ENCODE measurements around the gene PHF23. TPM values are rescaled to one million over a fixed set of nuclear protein-coding genes. Genes with fewer than 3 reads are reported as not detected.

PHF23 gene
- total and polyA plus RNA-seq, 4 donors = 25.4 to 40.5 (median 27.2) TPM

DNA sequence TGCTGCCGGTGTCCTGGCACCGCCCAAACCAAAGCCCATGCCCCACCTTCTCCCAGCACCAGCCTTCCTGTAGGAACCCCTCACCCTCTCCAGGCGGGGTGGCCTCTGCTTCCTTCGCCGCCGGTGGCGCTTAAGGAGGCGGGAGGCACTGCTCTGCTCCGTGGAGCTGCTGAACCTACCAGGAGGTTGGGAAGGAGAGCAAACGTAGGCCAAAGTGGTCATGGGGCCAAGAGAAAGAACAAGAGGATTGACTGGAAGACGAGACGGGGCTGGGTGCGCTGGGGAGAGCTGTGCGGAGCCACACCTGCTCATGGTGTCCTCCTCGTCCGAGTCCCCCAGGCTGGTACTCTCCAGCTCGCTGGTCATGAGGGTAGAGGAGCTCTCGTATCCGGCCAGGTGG is 9.8 kb downstream of the PHF23 start:
- H3K4me3 ChIP-seq = no peak overlapping the region
- 96% methylated on average over 19 of the region's 19 CpGs for WGBS, 2 donors
- H3K36me3 ChIP-seq (ENCODE audit: control insufficient read depth in 4 of 4, insufficient read depth in 4 of 4, low read length in 4 of 4) = peaks cover 0 to 51% (median 33%) of the 10 kb centered on the region in 4 donors
- H3K9me3 ChIP-seq (ENCODE audit: control insufficient read depth in 4 of 4, insufficient read depth in 3 of 4, low read length in 3 of 4) = no peaks in the 10 kb centered on the region
- H3K27ac ChIP-seq (ENCODE audit: low read depth in 1 of 2, low read length in 1 of 2) = no peak overlapping the region
- no peak for ATAC-seq (ENCODE audit: insufficient read depth, low FRiP score)
- H3K27me3 ChIP-seq (ENCODE audit: control insufficient read depth in 3 of 3, insufficient read depth in 3 of 3, low read length in 2 of 3) = no peaks in the 10 kb centered on the region
- H3K4me1 ChIP-seq (ENCODE audit: control insufficient read depth in 5 of 5, insufficient read depth in 5 of 5, low read length in 5 of 5) = peaks cover 0 to 13% (median 4%) of the 10 kb centered on the region in 5 donors
- H3K9ac ChIP-seq (ENCODE audit: insufficient read depth in 1 of 2, low read length in 2 of 2) = no peak overlapping the region
- DNase-seq = no peak
- TF ChIP-seq, protein P1, sequence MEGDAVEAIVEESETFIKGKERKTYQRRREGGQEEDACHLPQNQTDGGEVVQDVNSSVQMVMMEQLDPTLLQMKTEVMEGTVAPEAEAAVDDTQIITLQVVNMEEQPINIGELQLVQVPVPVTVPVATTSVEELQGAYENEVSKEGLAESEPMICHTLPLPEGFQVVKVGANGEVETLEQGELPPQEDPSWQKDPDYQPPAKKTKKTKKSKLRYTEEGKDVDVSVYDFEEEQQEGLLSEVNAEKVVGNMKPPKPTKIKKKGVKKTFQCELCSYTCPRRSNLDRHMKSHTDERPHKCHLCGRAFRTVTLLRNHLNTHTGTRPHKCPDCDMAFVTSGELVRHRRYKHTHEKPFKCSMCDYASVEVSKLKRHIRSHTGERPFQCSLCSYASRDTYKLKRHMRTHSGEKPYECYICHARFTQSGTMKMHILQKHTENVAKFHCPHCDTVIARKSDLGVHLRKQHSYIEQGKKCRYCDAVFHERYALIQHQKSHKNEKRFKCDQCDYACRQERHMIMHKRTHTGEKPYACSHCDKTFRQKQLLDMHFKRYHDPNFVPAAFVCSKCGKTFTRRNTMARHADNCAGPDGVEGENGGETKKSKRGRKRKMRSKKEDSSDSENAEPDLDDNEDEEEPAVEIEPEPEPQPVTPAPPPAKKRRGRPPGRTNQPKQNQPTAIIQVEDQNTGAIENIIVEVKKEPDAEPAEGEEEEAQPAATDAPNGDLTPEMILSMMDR (IDR thresholded peaks at IDR 0.05; ENCODE audit: control extremely low read depth, extremely low read depth) = no peak

GRCh38 chr17:7228920-7229319 is 10.3 kb downstream of the PHF23 start:
- Histone ChIP-seq H3K27ac (ENCODE audit: low read depth in 1 of 2, low read length in 1 of 2) (no peak overlapping the region), H3K36me3 (ENCODE audit: control insufficient read depth in 4 of 4, insufficient read depth in 4 of 4, low read length in 4 of 4) (peaks cover 0 to 57% (median 33%) of the 10 kb centered on the region in 4 donors), H3K9ac (ENCODE audit: insufficient read depth in 1 of 2, low read length in 2 of 2) (no peak overlapping the region), H3K4me3 (no peak overlapping the region), H3K9me3 (ENCODE audit: control insufficient read depth in 4 of 4, insufficient read depth in 3 of 4, low read length in 3 of 4) (no peaks in the 10 kb centered on the region), H3K4me1 (ENCODE audit: control insufficient read depth in 5 of 5, insufficient read depth in 5 of 5, low read length in 5 of 5) (peaks cover 0 to 13% (median 4%) of the 10 kb centered on the region in 5 donors), H3K27me3 (ENCODE audit: control insufficient read depth in 3 of 3, insufficient read depth in 3 of 3, low read length in 2 of 3) (no peaks in the 10 kb centered on the region)
- TF ChIP-seq, protein P1 (IDR thresholded peaks at IDR 0.05; ENCODE audit: control extremely low read depth, extremely low read depth) = no peak
- DNase-seq = no peak
- 92 to 97% methylated on average over 14 of the region's 14 CpGs for WGBS, 2 donors
- no peak for ATAC-seq (ENCODE audit: insufficient read depth, low FRiP score)

DNA sequence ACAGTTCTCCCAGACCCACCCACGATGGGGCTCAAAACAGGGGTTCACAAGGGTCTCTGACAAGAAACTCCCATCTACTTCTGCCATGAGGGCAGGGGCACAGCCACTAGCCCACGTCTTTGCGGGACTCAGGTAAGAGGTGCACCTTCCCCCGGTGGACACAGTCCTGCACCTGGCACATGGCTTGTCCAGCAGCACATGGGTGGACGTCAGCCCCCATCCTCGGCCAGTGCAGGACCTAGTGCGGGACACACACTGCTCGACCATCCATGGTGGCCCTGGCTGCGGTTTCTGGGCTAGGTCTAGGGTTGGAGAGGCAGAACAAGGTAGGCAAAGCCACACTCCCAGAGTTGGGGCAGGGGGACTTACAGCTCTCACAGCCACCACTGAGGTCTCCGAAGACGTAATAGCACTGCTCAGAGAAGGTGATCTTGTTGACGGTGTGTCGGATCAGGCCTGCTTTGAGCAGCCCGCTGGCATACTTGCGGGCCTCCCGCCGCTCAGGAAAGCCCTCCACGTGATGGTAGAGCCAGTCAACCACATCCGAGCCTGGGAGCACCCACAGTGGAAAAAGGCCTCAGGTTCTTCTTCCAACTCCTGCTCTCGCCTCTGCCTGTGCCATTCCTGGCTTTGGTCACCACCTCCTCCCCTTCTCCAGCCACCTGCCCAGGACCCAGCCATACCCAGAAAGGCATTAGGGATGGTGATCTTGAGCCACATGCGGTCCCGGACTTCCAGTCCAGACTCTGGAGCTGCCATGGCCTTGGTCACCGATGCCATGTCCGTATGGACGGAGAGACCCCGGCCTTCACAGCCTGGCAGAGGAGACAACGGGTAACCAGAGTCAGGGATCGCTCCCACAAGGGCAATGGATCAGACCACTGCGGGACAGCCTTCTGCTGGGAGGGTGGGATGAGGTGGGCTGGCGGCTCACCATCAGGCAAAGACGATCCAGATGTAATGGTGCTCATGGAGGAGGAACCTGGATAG is 12.2 kb downstream of the PHF23 start:
- Histone ChIP-seq H3K9ac (ENCODE audit: insufficient read depth in 1 of 2, low read length in 2 of 2) (no peak overlapping the region), H3K9me3 (ENCODE audit: control insufficient read depth in 4 of 4, insufficient read depth in 3 of 4, low read length in 3 of 4) (no peaks in the 10 kb centered on the region), H3K36me3 (ENCODE audit: control insufficient read depth in 4 of 4, insufficient read depth in 4 of 4, low read length in 4 of 4) (peaks cover 5 to 75% (median 42%) of the 10 kb centered on the region in 4 donors), H3K4me1 (ENCODE audit: control insufficient read depth in 5 of 5, insufficient read depth in 5 of 5, low read length in 5 of 5) (peaks cover 0 to 3% (median 1%) of the 10 kb centered on the region in 5 donors), H3K27me3 (ENCODE audit: control insufficient read depth in 3 of 3, insufficient read depth in 3 of 3, low read length in 2 of 3) (no peaks in the 10 kb centered on the region), H3K27ac (ENCODE audit: low read depth in 1 of 2, low read length in 1 of 2) (no peak overlapping the region), H3K4me3 (no peak overlapping the region)
- DNase-seq (no peak), ATAC-seq (ENCODE audit: insufficient read depth, low FRiP score) (no peak)
- TF ChIP-seq, protein P1 (IDR thresholded peaks at IDR 0.05; ENCODE audit: control extremely low read depth, extremely low read depth) = no peak
- 94 to 95% methylated on average over 31 of the region's 31 CpGs for WGBS, 2 donors

Measured in lung (tissue), 12 donors.